HepG2 (cell line): Measurements from ENCODE around the gene PARP11.

Experiments
- CREB1 ChIP-seq, 2 experiments: fragments of 450-650 bp in 1 of 2; IDR thresholded peaks; 2 replicates each; pipeline ENCODE4 v1.6.1; 2016 to 2017; ENCODE audit warnings: control low read depth in 1 of 2, mild to moderate bottlenecking in 1 of 2, missing compliant biosample characterization in 1 of 2, missing genetic modification characterization in 1 of 2
- CTCF ChIP-seq: sonication (generic); formaldehyde crosslinking; IDR thresholded peaks from 2 replicates; pipeline ENCODE4 v1.5.0; 2020; ENCODE audit warnings: mild to moderate bottlenecking, missing genetic modification reagents, moderate library complexity
- JUNB ChIP-seq: sonication (generic); formaldehyde crosslinking; IDR thresholded peaks from 2 replicates; pipeline ENCODE4 v1.8.0; 2022; ENCODE audit warnings: missing genetic modification reagents, mild to moderate bottlenecking, borderline replicate concordance
- RBFOX2 ChIP-seq: fragments of 200-400 bp; formaldehyde crosslinking; IDR thresholded peaks from 2 replicates; pipeline ENCODE4 v1.6.1; 2017; ENCODE audit warnings: low read depth, mild to moderate bottlenecking, low read length
- SNAPC5 ChIP-seq: sonication (generic); formaldehyde crosslinking; IDR thresholded peaks from 2 replicates; pipeline ENCODE4 v1.8.1; 2023; ENCODE audit warnings: mild to moderate bottlenecking, missing genetic modification reagents, borderline replicate concordance
- USF2 ChIP-seq, 2 experiments: sonication (generic) in 1 of 2; formaldehyde crosslinking in 1 of 2; IDR thresholded peaks; 2 replicates each; pipeline versions ENCODE4 v1.5.1 to v1.6.1; 2011 to 2020; ENCODE audit warnings: borderline replicate concordance in 1 of 2, low read depth in 1 of 2, low read length in 1 of 2, mild to moderate bottlenecking in 1 of 2, missing genetic modification reagents in 1 of 2, moderate library complexity in 1 of 2
- ZNF121 ChIP-seq: sonication (generic); formaldehyde crosslinking; IDR thresholded peaks from 2 replicates; pipeline ENCODE4 v1.5.0; 2020; ENCODE audit warnings: mild to moderate bottlenecking, missing genetic modification reagents
- ZNF235 ChIP-seq: sonication (generic); formaldehyde crosslinking; IDR thresholded peaks from 2 replicates; pipeline ENCODE4 v1.8.1; 2023; ENCODE audit warnings: mild to moderate bottlenecking, missing genetic modification reagents, borderline replicate concordance
- ZNF850 ChIP-seq: sonication (generic); formaldehyde crosslinking; conservative IDR thresholded peaks from 2 replicates; pipeline ENCODE4 v1.9.0; 2021; ENCODE audit warnings: mild to moderate bottlenecking, missing genetic modification reagents

GRCh38 chr12:3815094-3815766, 58.0 kb downstream of the PARP11 start:
- TF ChIP-seq ZNF121 (no peak), ZNF235 (CRISPR knock-in tag) (no peak), JUNB (CRISPR knock-in tag) (no peak), SNAPC5 (CRISPR knock-in tag) (no peak), CTCF (CRISPR knock-in tag) (no peak), USF2 (IDR thresholded peaks at IDR 0.05; ENCODE audit: low read depth, low read length) (no peak), USF2 (CRISPR knock-in tag; IDR thresholded peaks at IDR 0.05; ENCODE audit: borderline replicate concordance) (no peak), ZNF850 (CRISPR knock-in tag) (no peak), RBFOX2 (no peak), CREB1 (IDR thresholded peaks at IDR 0.05) (no peak), CREB1 (CRISPR knock-in tag; IDR thresholded peaks at IDR 0.05) (no peak)
